HepG2 (cell line): ENCODE measurements around the gene PADI4. TPM values are rescaled to one million over a fixed set of nuclear protein-coding genes. Genes with fewer than 3 reads are reported as not detected.

Source experiments
- CBX1 ChIP-seq: IDR thresholded peaks from one replicate; pipeline ENCODE4 v1.6.1; 2016; ENCODE audit warnings: antibody characterized with exemption, low read depth
- ELF1 ChIP-seq: sonication (generic); formaldehyde crosslinking; IDR thresholded peaks from 2 replicates; pipeline ENCODE4 v1.4.0; 2020; ENCODE audit warnings: missing genetic modification reagents
- KLF13 ChIP-seq: sonication (generic); formaldehyde crosslinking; IDR thresholded peaks from 2 replicates; pipeline ENCODE4 v1.4.0; 2020; ENCODE audit warnings: mild to moderate bottlenecking, missing genetic modification reagents
- MAFK ChIP-seq, 2 experiments: IDR thresholded peaks in 1 of 2; conservative IDR thresholded peaks in 1 of 2; 2 replicates each; pipeline ENCODE4 v1.6.1; 2011; ENCODE audit warnings: improper control_type of control experiment in 2 of 2, low read length in 2 of 2
- PBX2 ChIP-seq: IDR thresholded peaks from 2 replicates; pipeline ENCODE4 v1.6.1; 2016; ENCODE audit warnings: control low read depth
- SRY ChIP-seq: sonication (generic); formaldehyde crosslinking; IDR thresholded peaks from 2 replicates; pipeline ENCODE4 v1.8.0; 2022; ENCODE audit warnings: mild to moderate bottlenecking, missing genetic modification reagents
- STAG1 ChIP-seq: sonication (generic); formaldehyde crosslinking; IDR thresholded peaks from 2 replicates; pipeline ENCODE4 v1.4.0; 2020; ENCODE audit warnings: missing genetic modification reagents
- ZBTB8A ChIP-seq: sonication (generic); formaldehyde crosslinking; IDR thresholded peaks from 2 replicates; pipeline ENCODE4 v1.4.0; 2020; ENCODE audit warnings: mild to moderate bottlenecking, low read depth, missing genetic modification reagents, borderline replicate concordance
- ZNF382 ChIP-seq: sonication (generic); formaldehyde crosslinking; IDR thresholded peaks from 2 replicates; pipeline ENCODE4 v1.5.0; 2020; ENCODE audit warnings: missing genetic modification reagents, mild to moderate bottlenecking, borderline replicate concordance
- ZNF639 ChIP-seq: conservative IDR thresholded peaks from 2 replicates; pipeline ENCODE4 v1.6.1; 2018; ENCODE audit warnings: missing genetic modification reagents
- ZNF891 ChIP-seq: sonication (generic); formaldehyde crosslinking; IDR thresholded peaks from 2 replicates; pipeline ENCODE4 v1.5.0; 2020; ENCODE audit warnings: mild to moderate bottlenecking, missing genetic modification reagents
- ZSCAN21 ChIP-seq: sonication (generic); formaldehyde crosslinking; IDR thresholded peaks from 2 replicates; pipeline ENCODE4 v1.8.0; 2022; ENCODE audit warnings: mild to moderate bottlenecking, missing genetic modification reagents, moderate library complexity, borderline replicate concordance
- polyA plus RNA-seq, 8 experiments: library from polyadenylated mRNA; depleted of rRNA in 3 of 8; stranded (reverse) in 7 of 8; unstranded in 1 of 8; fragments of >200 nt; fragmentation: Illumina TruSeq in 4 of 8; extraction: Trizol in 4 of 8; gene quantifications; 2 replicates each; pipeline versions ENCODE4 v1.2.1 to v1.2.3, GENCODE V29; 2011 to 2016; ENCODE audit warnings: low read depth in 4 of 8, missing spikeins in 1 of 8, mixed read lengths in 1 of 8; ENCODE audit not compliant: insufficient read depth in 1 of 8
- total RNA-seq, 5 experiments: library from RNA; depleted of rRNA; stranded (reverse); fragments of >200 nt; fragmentation: Illumina TruSeq; extraction: Trizol; gene quantifications; 2 replicates each; pipeline ENCODE4 v1.2.3, GENCODE V29; 2016; ENCODE audit warnings: low read depth in 1 of 5
- TF ChIP-seq, protein P1 (sequence below): fragments of 450-650 bp; IDR thresholded peaks from 2 replicates; pipeline ENCODE4 v1.6.1; 2017
- TF ChIP-seq, protein P2 (sequence below), 2 experiments: fragments of 450-650 bp in 1 of 2; sonication (generic) in 1 of 2; formaldehyde crosslinking in 1 of 2; IDR thresholded peaks; 2 replicates each; pipeline versions ENCODE4 v1.6.1 to v1.8.0; 2016 to 2022; ENCODE audit warnings: antibody characterized with exemption in 1 of 2, mild to moderate bottlenecking in 1 of 2, missing genetic modification reagents in 1 of 2
- TF ChIP-seq, protein P3 (sequence below): sonication (generic); formaldehyde crosslinking; IDR thresholded peaks from 2 replicates; pipeline ENCODE4 v1.8.1; 2023; ENCODE audit warnings: missing genetic modification reagents, mild to moderate bottlenecking, borderline replicate concordance

The PADI4 gene
- total and polyA plus RNA-seq, 2 of the 13 experiments (the other 11 are each of a cell fraction or from before 2014, with no cell fraction given), result 0.04 TPM

- no peak for TF ChIP-seq PBX2 (CRISPR knock-in tag)
- TF ChIP-seq ZBTB8A, result no peak
- no peak for TF ChIP-seq CBX1
- no peak for TF ChIP-seq MAFK (conservative IDR thresholded peaks at IDR 0.05 in 1 of 2, IDR thresholded peaks at IDR 0.05 in 1 of 2; ENCODE audit: low read length in 2 of 2)
- peak; percentile 70 for TF ChIP-seq STAG1 (CRISPR knock-in tag)
- TF ChIP-seq SRY (CRISPR knock-in tag), result no peak; the same call in 1 of the 2 replicates
- TF ChIP-seq, protein P1, sequence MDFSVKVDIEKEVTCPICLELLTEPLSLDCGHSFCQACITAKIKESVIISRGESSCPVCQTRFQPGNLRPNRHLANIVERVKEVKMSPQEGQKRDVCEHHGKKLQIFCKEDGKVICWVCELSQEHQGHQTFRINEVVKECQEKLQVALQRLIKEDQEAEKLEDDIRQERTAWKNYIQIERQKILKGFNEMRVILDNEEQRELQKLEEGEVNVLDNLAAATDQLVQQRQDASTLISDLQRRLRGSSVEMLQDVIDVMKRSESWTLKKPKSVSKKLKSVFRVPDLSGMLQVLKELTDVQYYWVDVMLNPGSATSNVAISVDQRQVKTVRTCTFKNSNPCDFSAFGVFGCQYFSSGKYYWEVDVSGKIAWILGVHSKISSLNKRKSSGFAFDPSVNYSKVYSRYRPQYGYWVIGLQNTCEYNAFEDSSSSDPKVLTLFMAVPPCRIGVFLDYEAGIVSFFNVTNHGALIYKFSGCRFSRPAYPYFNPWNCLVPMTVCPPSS, result no peak
- TF ChIP-seq ZNF382 (CRISPR knock-in tag), result no peak
- no peak for TF ChIP-seq ZSCAN21 (CRISPR knock-in tag)
- TF ChIP-seq ZNF639 (CRISPR knock-in tag), result no peak
- TF ChIP-seq KLF13 (CRISPR knock-in tag), result no peak
- TF ChIP-seq, protein P2, sequence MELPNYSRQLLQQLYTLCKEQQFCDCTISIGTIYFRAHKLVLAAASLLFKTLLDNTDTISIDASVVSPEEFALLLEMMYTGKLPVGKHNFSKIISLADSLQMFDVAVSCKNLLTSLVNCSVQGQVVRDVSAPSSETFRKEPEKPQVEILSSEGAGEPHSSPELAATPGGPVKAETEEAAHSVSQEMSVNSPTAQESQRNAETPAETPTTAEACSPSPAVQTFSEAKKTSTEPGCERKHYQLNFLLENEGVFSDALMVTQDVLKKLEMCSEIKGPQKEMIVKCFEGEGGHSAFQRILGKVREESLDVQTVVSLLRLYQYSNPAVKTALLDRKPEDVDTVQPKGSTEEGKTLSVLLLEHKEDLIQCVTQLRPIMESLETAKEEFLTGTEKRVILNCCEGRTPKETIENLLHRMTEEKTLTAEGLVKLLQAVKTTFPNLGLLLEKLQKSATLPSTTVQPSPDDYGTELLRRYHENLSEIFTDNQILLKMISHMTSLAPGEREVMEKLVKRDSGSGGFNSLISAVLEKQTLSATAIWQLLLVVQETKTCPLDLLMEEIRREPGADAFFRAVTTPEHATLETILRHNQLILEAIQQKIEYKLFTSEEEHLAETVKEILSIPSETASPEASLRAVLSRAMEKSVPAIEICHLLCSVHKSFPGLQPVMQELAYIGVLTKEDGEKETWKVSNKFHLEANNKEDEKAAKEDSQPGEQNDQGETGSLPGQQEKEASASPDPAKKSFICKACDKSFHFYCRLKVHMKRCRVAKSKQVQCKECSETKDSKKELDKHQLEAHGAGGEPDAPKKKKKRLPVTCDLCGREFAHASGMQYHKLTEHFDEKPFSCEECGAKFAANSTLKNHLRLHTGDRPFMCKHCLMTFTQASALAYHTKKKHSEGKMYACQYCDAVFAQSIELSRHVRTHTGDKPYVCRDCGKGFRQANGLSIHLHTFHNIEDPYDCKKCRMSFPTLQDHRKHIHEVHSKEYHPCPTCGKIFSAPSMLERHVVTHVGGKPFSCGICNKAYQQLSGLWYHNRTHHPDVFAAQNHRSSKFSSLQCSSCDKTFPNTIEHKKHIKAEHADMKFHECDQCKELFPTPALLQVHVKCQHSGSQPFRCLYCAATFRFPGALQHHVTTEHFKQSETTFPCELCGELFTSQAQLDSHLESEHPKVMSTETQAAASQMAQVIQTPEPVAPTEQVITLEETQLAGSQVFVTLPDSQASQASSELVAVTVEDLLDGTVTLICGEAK (IDR thresholded peaks at IDR 0.05), result no peak
- TF ChIP-seq, protein P2 (CRISPR knock-in tag; IDR thresholded peaks at IDR 0.05), result peak; percentile 30; the same call in 1 of the 2 replicates
- TF ChIP-seq, protein P3, sequence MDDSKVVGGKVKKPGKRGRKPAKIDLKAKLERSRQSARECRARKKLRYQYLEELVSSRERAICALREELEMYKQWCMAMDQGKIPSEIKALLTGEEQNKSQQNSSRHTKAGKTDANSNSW (CRISPR knock-in tag), result no peak
- TF ChIP-seq ZNF891 (CRISPR knock-in tag), result no peak; the same call in 1 of the 2 replicates
- TF ChIP-seq ELF1 (CRISPR knock-in tag), result no peak
Observed at GRCh38 chr1:17405898-17406759, 98.1 kb downstream of the PADI4 start (continued).
